GM12878 (cell line): Measurements from ENCODE around the gene RCBTB2. TPM values are rescaled to one million over a fixed set of nuclear protein-coding genes. Genes with fewer than 3 reads are reported as not detected.
A peak's percentile ranks its signal among the peaks of the same experiment; 100 is the strongest.

Source experiments
- ASH2L ChIP-seq: fragments of 300-600, 200-600 bp; sonication (generic); IDR thresholded peaks from 2 replicates; pipeline ENCODE4 v1.6.1; 2017; ENCODE audit warnings: low read depth, mild to moderate bottlenecking, borderline replicate concordance
- BCL11A ChIP-seq: IDR thresholded peaks from 2 replicates; pipeline ENCODE4 v1.6.1; 2011; ENCODE audit warnings: low read depth, low read length
- E4F1 ChIP-seq: fragments of 450-650 bp; IDR thresholded peaks from 2 replicates; pipeline ENCODE4 v1.6.1; 2018; ENCODE audit warnings: borderline replicate concordance, mild to moderate bottlenecking; ENCODE audit not compliant: partially characterized antibody
- EGR1 ChIP-seq, 2 experiments: IDR thresholded peaks; 1 replicate in 1 of 2; 2 replicates in 1 of 2; pipeline ENCODE4 v1.6.1; 2011 to 2012; ENCODE audit warnings: low read depth in 2 of 2, low read length in 2 of 2, borderline replicate concordance in 1 of 2, mild to moderate bottlenecking in 1 of 2, moderate library complexity in 1 of 2
- HDAC2 ChIP-seq: fragments of 200-600 bp; sonication (generic); IDR thresholded peaks from 2 replicates; pipeline ENCODE4 v1.6.1; 2017
- IKZF1 ChIP-seq: fragments of 450-650 bp; conservative IDR thresholded peaks from 2 replicates; pipeline ENCODE4 v1.6.1; 2017; ENCODE audit warnings: antibody characterized with exemption, mild to moderate bottlenecking
- IKZF2 ChIP-seq, 2 experiments: fragments of 450-650 bp; IDR thresholded peaks; 2 replicates each; pipeline ENCODE4 v1.6.1; 2017; ENCODE audit warnings: mild to moderate bottlenecking in 2 of 2, moderate library complexity in 2 of 2
- JUND ChIP-seq: IDR thresholded peaks from 2 replicates; pipeline ENCODE4 v1.6.1; 2012; ENCODE audit warnings: low read depth, mild to moderate bottlenecking, low read length, improper control_type of control experiment, moderate library complexity
- NR2C2 ChIP-seq: IDR thresholded peaks from 2 replicates; pipeline ENCODE4 v1.6.1; 2011; ENCODE audit warnings: borderline replicate concordance, low read depth; ENCODE audit not compliant: control insufficient read depth, insufficient read length
- SREBF2 ChIP-seq: IDR thresholded peaks from 2 replicates; pipeline ENCODE4 v1.6.1; 2012; ENCODE audit warnings: mild to moderate bottlenecking, low read length
- ZBED1 ChIP-seq: IDR thresholded peaks from 2 replicates; pipeline ENCODE4 v1.6.1; 2016; ENCODE audit warnings: borderline replicate concordance
- ZNF384 ChIP-seq: IDR thresholded peaks from 2 replicates; pipeline ENCODE4 v1.6.1; 2012; ENCODE audit warnings: low read depth, mild to moderate bottlenecking, low read length, improper control_type of control experiment, borderline replicate concordance
- polyA plus RNA-seq, 11 experiments: library from polyadenylated mRNA; depleted of rRNA in 4 of 11; unstranded in 6 of 11; stranded (reverse) in 5 of 11; fragments of >200 nt; fragmentation: Nextera tagmentation in 4 of 11; fragmentation: Illumina TruSeq in 1 of 11; extraction: Ambion mirVana in 4 of 11; extraction: Trizol in 1 of 11; gene quantifications; 1 replicate in 1 of 11; 2 replicates in 10 of 11; pipeline versions ENCODE4 v1.2.1 to v1.2.3, GENCODE V29; 2011 to 2016; ENCODE audit warnings: inconsistent platforms in 2 of 11, missing spikeins in 2 of 11, low read depth in 1 of 11
- total RNA-seq, 4 experiments: library from RNA; depleted of rRNA in 3 of 4; stranded (reverse); fragments of >200 nt in 3 of 4; fragmentation: Illumina TruSeq in 1 of 4; extraction: Trizol in 1 of 4; gene quantifications; 2 replicates each; pipeline versions ENCODE4 v1.2.1 to v1.2.3, GENCODE V29; 2013 to 2021
- TF ChIP-seq, protein P1 (sequence below): fragments of 150-350 bp; IDR thresholded peaks from 2 replicates; pipeline ENCODE4 v1.6.1; 2016; ENCODE audit warnings: low read depth, low read length
- TF ChIP-seq, protein P2 (sequence below): fragments of 450-650 bp; IDR thresholded peaks from 2 replicates; pipeline ENCODE4 v1.6.1; 2016; ENCODE audit warnings: mild to moderate bottlenecking
- TF ChIP-seq, protein P3 (sequence below): IDR thresholded peaks from 2 replicates; pipeline ENCODE4 v1.6.1; 2011; ENCODE audit warnings: low read depth, low read length, improper control_type of control experiment, borderline replicate concordance
- TF ChIP-seq, protein P4 (sequence below): fragments of 450-650 bp; IDR thresholded peaks from 2 replicates; pipeline ENCODE4 v1.6.1; 2017; ENCODE audit warnings: mild to moderate bottlenecking, low read depth, inconsistent platforms; ENCODE audit not compliant: poor library complexity, severe bottlenecking
- TF ChIP-seq, protein P5 (sequence below), 3 experiments: IDR thresholded peaks in 2 of 3; conservative IDR thresholded peaks in 1 of 3; 2 replicates each; pipeline ENCODE4 v1.5.1; 2011; ENCODE audit warnings: low read depth in 3 of 3, low read length in 3 of 3, mild to moderate bottlenecking in 3 of 3, control low read depth in 2 of 3, moderate library complexity in 2 of 3, inconsistent platforms in 1 of 3, mixed read lengths in 1 of 3; ENCODE audit not compliant: control insufficient read depth in 2 of 3, insufficient read depth in 1 of 3; ENCODE audit errors: extremely low read depth in 1 of 3

RCBTB2 gene
- total and polyA plus RNA-seq, 10 of the 15 experiments (the other 5 are each of a cell fraction or from before 2014, with no cell fraction given) = 5.0 to 16.0 (median 8.5) TPM

GRCh38 chr13:48505597-48506091, 27.2 kb downstream of the RCBTB2 start (continued):
- no peak for TF ChIP-seq ASH2L
- no peak for TF ChIP-seq HDAC2
- peak; percentile 86 to 90 for TF ChIP-seq IKZF2 (IDR thresholded peaks at IDR 0.05)
- no peak for TF ChIP-seq NR2C2
- TF ChIP-seq, protein P1, sequence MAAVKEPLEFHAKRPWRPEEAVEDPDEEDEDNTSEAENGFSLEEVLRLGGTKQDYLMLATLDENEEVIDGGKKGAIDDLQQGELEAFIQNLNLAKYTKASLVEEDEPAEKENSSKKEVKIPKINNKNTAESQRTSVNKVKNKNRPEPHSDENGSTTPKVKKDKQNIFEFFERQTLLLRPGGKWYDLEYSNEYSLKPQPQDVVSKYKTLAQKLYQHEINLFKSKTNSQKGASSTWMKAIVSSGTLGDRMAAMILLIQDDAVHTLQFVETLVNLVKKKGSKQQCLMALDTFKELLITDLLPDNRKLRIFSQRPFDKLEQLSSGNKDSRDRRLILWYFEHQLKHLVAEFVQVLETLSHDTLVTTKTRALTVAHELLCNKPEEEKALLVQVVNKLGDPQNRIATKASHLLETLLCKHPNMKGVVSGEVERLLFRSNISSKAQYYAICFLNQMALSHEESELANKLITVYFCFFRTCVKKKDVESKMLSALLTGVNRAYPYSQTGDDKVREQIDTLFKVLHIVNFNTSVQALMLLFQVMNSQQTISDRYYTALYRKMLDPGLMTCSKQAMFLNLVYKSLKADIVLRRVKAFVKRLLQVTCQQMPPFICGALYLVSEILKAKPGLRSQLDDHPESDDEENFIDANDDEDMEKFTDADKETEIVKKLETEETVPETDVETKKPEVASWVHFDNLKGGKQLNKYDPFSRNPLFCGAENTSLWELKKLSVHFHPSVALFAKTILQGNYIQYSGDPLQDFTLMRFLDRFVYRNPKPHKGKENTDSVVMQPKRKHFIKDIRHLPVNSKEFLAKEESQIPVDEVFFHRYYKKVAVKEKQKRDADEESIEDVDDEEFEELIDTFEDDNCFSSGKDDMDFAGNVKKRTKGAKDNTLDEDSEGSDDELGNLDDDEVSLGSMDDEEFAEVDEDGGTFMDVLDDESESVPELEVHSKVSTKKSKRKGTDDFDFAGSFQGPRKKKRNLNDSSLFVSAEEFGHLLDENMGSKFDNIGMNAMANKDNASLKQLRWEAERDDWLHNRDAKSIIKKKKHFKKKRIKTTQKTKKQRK = no peak
- TF ChIP-seq EGR1 (IDR thresholded peaks at IDR 0.05; ENCODE audit: borderline replicate concordance in 1 of 2, low read depth in 2 of 2, low read length in 2 of 2) = no peak
- TF ChIP-seq JUND = no peak
- TF ChIP-seq ZNF384 = peak; percentile 84; the same call in 1 of the 2 replicates
- TF ChIP-seq E4F1 = no peak
- TF ChIP-seq ZBED1 = no peak
- TF ChIP-seq, protein P2, sequence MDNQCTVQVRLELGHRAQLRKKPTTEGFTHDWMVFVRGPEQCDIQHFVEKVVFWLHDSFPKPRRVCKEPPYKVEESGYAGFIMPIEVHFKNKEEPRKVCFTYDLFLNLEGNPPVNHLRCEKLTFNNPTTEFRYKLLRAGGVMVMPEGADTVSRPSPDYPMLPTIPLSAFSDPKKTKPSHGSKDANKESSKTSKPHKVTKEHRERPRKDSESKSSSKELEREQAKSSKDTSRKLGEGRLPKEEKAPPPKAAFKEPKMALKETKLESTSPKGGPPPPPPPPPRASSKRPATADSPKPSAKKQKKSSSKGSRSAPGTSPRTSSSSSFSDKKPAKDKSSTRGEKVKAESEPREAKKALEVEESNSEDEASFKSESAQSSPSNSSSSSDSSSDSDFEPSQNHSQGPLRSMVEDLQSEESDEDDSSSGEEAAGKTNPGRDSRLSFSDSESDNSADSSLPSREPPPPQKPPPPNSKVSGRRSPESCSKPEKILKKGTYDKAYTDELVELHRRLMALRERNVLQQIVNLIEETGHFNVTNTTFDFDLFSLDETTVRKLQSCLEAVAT = no peak
- TF ChIP-seq, protein P3, sequence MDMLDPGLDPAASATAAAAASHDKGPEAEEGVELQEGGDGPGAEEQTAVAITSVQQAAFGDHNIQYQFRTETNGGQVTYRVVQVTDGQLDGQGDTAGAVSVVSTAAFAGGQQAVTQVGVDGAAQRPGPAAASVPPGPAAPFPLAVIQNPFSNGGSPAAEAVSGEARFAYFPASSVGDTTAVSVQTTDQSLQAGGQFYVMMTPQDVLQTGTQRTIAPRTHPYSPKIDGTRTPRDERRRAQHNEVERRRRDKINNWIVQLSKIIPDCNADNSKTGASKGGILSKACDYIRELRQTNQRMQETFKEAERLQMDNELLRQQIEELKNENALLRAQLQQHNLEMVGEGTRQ = no peak
- TF ChIP-seq SREBF2 = no peak
- peak; percentile 89 for TF ChIP-seq IKZF1
- TF ChIP-seq, protein P4, sequence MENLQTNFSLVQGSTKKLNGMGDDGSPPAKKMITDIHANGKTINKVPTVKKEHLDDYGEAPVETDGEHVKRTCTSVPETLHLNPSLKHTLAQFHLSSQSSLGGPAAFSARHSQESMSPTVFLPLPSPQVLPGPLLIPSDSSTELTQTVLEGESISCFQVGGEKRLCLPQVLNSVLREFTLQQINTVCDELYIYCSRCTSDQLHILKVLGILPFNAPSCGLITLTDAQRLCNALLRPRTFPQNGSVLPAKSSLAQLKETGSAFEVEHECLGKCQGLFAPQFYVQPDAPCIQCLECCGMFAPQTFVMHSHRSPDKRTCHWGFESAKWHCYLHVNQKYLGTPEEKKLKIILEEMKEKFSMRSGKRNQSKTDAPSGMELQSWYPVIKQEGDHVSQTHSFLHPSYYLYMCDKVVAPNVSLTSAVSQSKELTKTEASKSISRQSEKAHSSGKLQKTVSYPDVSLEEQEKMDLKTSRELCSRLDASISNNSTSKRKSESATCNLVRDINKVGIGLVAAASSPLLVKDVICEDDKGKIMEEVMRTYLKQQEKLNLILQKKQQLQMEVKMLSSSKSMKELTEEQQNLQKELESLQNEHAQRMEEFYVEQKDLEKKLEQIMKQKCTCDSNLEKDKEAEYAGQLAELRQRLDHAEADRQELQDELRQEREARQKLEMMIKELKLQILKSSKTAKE = peak; percentile 35
- TF ChIP-seq, protein P5, sequence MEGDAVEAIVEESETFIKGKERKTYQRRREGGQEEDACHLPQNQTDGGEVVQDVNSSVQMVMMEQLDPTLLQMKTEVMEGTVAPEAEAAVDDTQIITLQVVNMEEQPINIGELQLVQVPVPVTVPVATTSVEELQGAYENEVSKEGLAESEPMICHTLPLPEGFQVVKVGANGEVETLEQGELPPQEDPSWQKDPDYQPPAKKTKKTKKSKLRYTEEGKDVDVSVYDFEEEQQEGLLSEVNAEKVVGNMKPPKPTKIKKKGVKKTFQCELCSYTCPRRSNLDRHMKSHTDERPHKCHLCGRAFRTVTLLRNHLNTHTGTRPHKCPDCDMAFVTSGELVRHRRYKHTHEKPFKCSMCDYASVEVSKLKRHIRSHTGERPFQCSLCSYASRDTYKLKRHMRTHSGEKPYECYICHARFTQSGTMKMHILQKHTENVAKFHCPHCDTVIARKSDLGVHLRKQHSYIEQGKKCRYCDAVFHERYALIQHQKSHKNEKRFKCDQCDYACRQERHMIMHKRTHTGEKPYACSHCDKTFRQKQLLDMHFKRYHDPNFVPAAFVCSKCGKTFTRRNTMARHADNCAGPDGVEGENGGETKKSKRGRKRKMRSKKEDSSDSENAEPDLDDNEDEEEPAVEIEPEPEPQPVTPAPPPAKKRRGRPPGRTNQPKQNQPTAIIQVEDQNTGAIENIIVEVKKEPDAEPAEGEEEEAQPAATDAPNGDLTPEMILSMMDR (IDR thresholded peaks at IDR 0.05 in 2 of 3, conservative IDR thresholded peaks at IDR 0.05 in 1 of 3; ENCODE audit: control insufficient read depth in 2 of 3, extremely low read depth in 1 of 3, insufficient read depth in 1 of 3, low read depth in 3 of 3, low read length in 3 of 3) = no peak
- TF ChIP-seq BCL11A = peak; percentile 74; the same call in 1 of the 2 replicates
